GM10248 (cell line): ENCODE data around the gene ENAH.

Experiments
- CTCF ChIA-PET: fragments of 300-600 bp; sonication (Branson Sonifier 250); formaldehyde crosslinking; extraction: SDS; loops from one replicate; lab custom pipeline; 2021; ENCODE audit warnings: antibody characterized with exemption; lab: Yijun Ruan, JAX
- POLR2A ChIA-PET: fragments of 350-650 bp; sonication (Branson Sonifier 250); formaldehyde crosslinking; extraction: SDS; loops from one replicate; lab custom pipeline; 2020; ENCODE audit warnings: antibody characterized with exemption; lab: Yijun Ruan, JAX
- DNase-seq: peaks from one replicate; pipeline ENCODE4 v3.0.0; 2012; ENCODE audit errors: extremely low spot score
- TF ChIP-seq, protein P1 (sequence below): IDR thresholded peaks from 2 replicates; pipeline ENCODE4 v1.5.1; 2012; ENCODE audit warnings: mild to moderate bottlenecking, low read depth; ENCODE audit errors: extremely low read depth, missing control alignments, control extremely low read depth

ENAH gene

GRCh38 chr1:225453797-225454648, 198.9 kb downstream of the ENAH start:
- TF ChIP-seq, protein P1, sequence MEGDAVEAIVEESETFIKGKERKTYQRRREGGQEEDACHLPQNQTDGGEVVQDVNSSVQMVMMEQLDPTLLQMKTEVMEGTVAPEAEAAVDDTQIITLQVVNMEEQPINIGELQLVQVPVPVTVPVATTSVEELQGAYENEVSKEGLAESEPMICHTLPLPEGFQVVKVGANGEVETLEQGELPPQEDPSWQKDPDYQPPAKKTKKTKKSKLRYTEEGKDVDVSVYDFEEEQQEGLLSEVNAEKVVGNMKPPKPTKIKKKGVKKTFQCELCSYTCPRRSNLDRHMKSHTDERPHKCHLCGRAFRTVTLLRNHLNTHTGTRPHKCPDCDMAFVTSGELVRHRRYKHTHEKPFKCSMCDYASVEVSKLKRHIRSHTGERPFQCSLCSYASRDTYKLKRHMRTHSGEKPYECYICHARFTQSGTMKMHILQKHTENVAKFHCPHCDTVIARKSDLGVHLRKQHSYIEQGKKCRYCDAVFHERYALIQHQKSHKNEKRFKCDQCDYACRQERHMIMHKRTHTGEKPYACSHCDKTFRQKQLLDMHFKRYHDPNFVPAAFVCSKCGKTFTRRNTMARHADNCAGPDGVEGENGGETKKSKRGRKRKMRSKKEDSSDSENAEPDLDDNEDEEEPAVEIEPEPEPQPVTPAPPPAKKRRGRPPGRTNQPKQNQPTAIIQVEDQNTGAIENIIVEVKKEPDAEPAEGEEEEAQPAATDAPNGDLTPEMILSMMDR = no peak
- ChIA-PET CTCF (interaction anchor here (1.3 to 1.8 kb wide), 4 partner anchors 10 to 24 kb away, joined by 4 to 6 read pairs (median 6); no protein-coding TSS in a partner anchor), POLR2A (no interaction called here)
- no peak for DNase-seq

DNA sequence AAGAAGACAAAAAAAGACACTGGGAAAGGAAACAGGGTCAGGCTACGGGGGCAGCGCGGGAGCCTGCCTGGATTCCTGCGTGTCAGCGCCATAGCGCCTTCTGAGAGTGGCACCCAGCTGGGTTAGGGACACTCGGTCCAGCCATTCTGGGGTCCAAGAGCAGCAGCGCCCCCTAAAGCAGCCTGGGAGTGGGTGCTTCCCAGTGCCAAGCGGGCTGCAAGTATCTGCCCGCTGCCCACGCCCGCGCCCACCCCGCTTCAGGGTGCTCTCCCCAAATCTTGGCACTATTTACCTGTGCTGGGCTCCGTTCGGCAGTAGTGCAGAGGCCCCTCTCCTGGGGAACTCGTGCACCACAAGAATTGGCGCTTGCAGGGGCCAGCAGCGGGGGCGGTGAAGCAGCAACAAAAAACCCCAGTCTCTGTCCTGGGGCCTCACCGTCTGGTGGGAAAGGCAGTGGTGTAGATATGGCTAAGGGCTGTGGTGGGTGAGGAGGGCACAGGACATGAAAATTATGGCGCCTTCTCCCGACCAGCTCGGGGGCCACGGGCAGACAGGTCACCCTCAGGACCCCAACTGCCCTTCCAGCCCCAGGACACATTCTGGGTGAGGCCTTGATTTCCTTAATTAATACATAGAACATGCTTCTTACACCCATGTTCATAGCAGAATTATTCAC, 200.9 kb downstream of the ENAH start:
- ChIA-PET POLR2A (no interaction called here), CTCF (interaction anchor here (1.0 kb wide), 1 partner anchor 23 kb away, joined by 3 read pairs; no protein-coding TSS in a partner anchor)
- TF ChIP-seq, protein P1 = no peak
- no peak for DNase-seq

GRCh38 chr1:225451340-225451739, 201.6 kb downstream of the ENAH start:
- POLR2A ChIA-PET = no interaction called here
- DNase-seq = no peak
- TF ChIP-seq, protein P1 = no peak
- CTCF ChIA-PET = interaction anchor here (1.0 kb wide), 1 partner anchor 23 kb away, joined by 3 read pairs; no protein-coding TSS in a partner anchor

- POLR2A ChIA-PET = interaction anchor here (0.6 kb wide), 1 partner anchor 975 kb away, joined by 5 read pairs; no protein-coding TSS in a partner anchor
- TF ChIP-seq, protein P1 = no peak
- no peak for DNase-seq
- CTCF ChIA-PET = interaction anchor here (0.8 to 2.8 kb wide), 3 partner anchors 8 to 24 kb away, joined by 3 to 8 read pairs (median 3); no protein-coding TSS in a partner anchor
Measured at GRCh38 chr1:225450491-225451191, 202.3 kb downstream of the ENAH start.

DNA sequence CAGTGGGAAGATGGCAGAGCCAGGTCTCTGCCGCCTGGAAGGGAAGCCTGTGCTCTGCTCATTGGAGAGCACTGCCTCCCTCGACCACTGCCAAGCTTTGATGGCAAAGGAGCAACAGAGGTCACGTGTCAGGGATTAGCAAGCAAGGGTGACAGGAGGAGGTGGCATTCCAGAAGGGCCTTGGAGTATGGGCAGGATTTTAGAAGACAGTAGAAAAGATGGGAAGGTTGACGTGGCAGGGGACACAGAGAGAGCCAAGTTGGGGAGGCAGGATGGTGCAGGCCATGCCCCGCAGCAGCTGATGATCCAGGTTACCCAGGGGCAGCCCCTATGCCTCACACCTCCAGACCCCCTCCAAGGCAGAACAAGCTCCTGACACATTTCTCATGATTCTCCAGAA, 203.1 kb downstream of the ENAH start:
- ChIA-PET CTCF (interaction anchor here (2.8 kb wide), 1 partner anchor 9 kb away, joined by 8 read pairs; no protein-coding TSS in a partner anchor), POLR2A (no interaction called here)
- DNase-seq = no peak
- TF ChIP-seq, protein P1 = no peak

GRCh38 chr1:225449261-225449660, 203.7 kb downstream of the ENAH start:
- DNase-seq = no peak
- TF ChIP-seq, protein P1 = no peak
- ChIA-PET POLR2A (no interaction called here), CTCF (interaction anchor here (1.8 to 2.8 kb wide), 2 partner anchors 9 to 26 kb away, joined by 3 to 8 read pairs; no protein-coding TSS in a partner anchor)
